Right lung (tissue), 5 donors: ENCODE results near the gene RSAD1. TPM values are rescaled to one million over a fixed set of nuclear protein-coding genes. Genes with fewer than 3 reads are reported as not detected.

ENCODE experiments used
- DNase-seq, 2 donors: peaks; one replicate each; pipeline ENCODE4 v3.0.0-alpha.2; 2013
- polyA plus RNA-seq, 5 donors: library from polyadenylated mRNA; unstranded; fragments of 120-200 nt; gene quantifications; one replicate each; pipeline versions ENCODE4 v1.2.1 to v1.2.3, GENCODE V29; 2013; ENCODE audit warnings: inconsistent platforms in 1 of 5, low replicate concordance in 1 of 5; ENCODE audit not compliant: insufficient read length in 5 of 5, insufficient read depth in 1 of 5

RSAD1 gene
- polyA plus RNA-seq, 5 donors: 41.2 to 56.4 (median 50.3) TPM

- DNase-seq: no peak
Measured at GRCh38 chr17:50491505-50491904, 12.8 kb downstream of the RSAD1 start.

- DNase-seq: no peak
Measured at GRCh38 chr17:50492214-50492613, 13.6 kb downstream of the RSAD1 start.

- no peak for DNase-seq
Measured at GRCh38 chr17:50493744-50494143, 15.1 kb downstream of the RSAD1 start.

- DNase-seq: no peak
Measured at GRCh38 chr17:50495217-50495823, 16.7 kb downstream of the RSAD1 start.

- no peak for DNase-seq
Measured at GRCh38 chr17:50495918-50496317, 17.3 kb downstream of the RSAD1 start.

GRCh38 chr17:50498021-50498874 is 19.6 kb downstream of the RSAD1 start:
- DNase-seq: no peak

- no peak for DNase-seq
Measured at GRCh38 chr17:50499270-50499669, 20.6 kb downstream of the RSAD1 start.

GRCh38 chr17:50499721-50500120 is 21.1 kb downstream of the RSAD1 start:
- DNase-seq: no peak

- no peak for DNase-seq
Measured at GRCh38 chr17:50501054-50501453, 22.4 kb downstream of the RSAD1 start.

- DNase-seq: no peak
Measured at GRCh38 chr17:50502301-50502990, 23.8 kb downstream of the RSAD1 start.

- DNase-seq: no peak
Measured at GRCh38 chr17:50505591-50506130, 27.0 kb downstream of the RSAD1 start.

GRCh38 chr17:50506298-50506697 is 27.6 kb downstream of the RSAD1 start:
- no peak for DNase-seq

GRCh38 chr17:50507871-50508572 is 29.4 kb downstream of the RSAD1 start, which contains the start of gene MYCBPAP:
Gene MYCBPAP (plus strand): TSS chr17:50508439. CDS start chr17:50508675, 236 bp downstream.
- peak; percentile 86 to 88 for DNase-seq

GRCh38 chr17:50508573-50509460 is 30.2 kb downstream of the RSAD1 start:
- no peak for DNase-seq

- no peak for DNase-seq
Measured at GRCh38 chr17:50511058-50511457, 32.4 kb downstream of the RSAD1 start.

- no peak for DNase-seq
Measured at GRCh38 chr17:50513495-50513894, 34.8 kb downstream of the RSAD1 start.

- DNase-seq: no peak
Measured at GRCh38 chr17:50514388-50514787, 35.7 kb downstream of the RSAD1 start.

- no peak for DNase-seq
Measured at GRCh38 chr17:50514936-50515702, 36.5 kb downstream of the RSAD1 start.

GRCh38 chr17:50517011-50517410 is 38.4 kb downstream of the RSAD1 start:
- DNase-seq: no peak
